CD4-positive, alpha-beta T cell (primary cell): ENCODE data around the gene CCDC85B. TPM values are rescaled to one million over a fixed set of nuclear protein-coding genes. Genes with fewer than 3 reads are reported as not detected.

Experiments
- ATAC-seq: fragments of 200-7000 bp; cut with Tn5 transposase; one replicate; pipeline ENCODE4 v1.10.0; 2022; ENCODE audit warnings: mild to moderate bottlenecking; ENCODE audit not compliant: poor library complexity
- CTCF ChIA-PET: fragments of 350-600 bp; sonication (Branson Sonifier 250); formaldehyde crosslinking; loops from one replicate; lab custom pipeline; 2021; ENCODE audit warnings: antibody characterized with exemption, inconsistent platforms; lab: Charles Lee
- POLR2A ChIA-PET: fragments of 350-600 bp; sonication (Branson Sonifier 250); formaldehyde crosslinking; loops from one replicate; lab custom pipeline; 2021; ENCODE audit warnings: antibody characterized with exemption, inconsistent platforms; lab: Charles Lee
- DNase-seq, 14 experiments: peaks; one replicate each; pipeline ENCODE4 v3.0.0-alpha.2; 2013 to 2020; ENCODE audit warnings: mixed read lengths in 2 of 14
- H3K27ac ChIP-seq, 2 donors: one replicate each; pipeline versions ENCODE4 v1.5.1 to v1.7.0; 2013; ENCODE audit warnings: low read length in 2 of 2, low read depth in 1 of 2, mild to moderate bottlenecking in 1 of 2
- H3K27me3 ChIP-seq, 2 experiments: 1 replicate in 1 of 2; 2 replicates in 1 of 2; pipeline versions ENCODE4 v1.6.1 to v1.7.0; 2013; ENCODE audit warnings: low read length in 2 of 2, control low read depth in 1 of 2, mild to moderate bottlenecking in 1 of 2, moderate library complexity in 1 of 2; ENCODE audit not compliant: insufficient read depth in 2 of 2, control insufficient read depth in 1 of 2
- H3K36me3 ChIP-seq: one replicate; pipeline ENCODE4 v1.6.1; 2013; ENCODE audit warnings: low read length, control low read depth; ENCODE audit not compliant: insufficient read depth
- H3K4me1 ChIP-seq: one replicate; pipeline ENCODE4 v1.6.1; 2013; ENCODE audit warnings: low read length, control low read depth; ENCODE audit not compliant: insufficient read depth
- H3K4me3 ChIP-seq: one replicate; pipeline ENCODE4 v1.5.1; 2013; ENCODE audit warnings: mild to moderate bottlenecking, low read length, moderate library complexity
- H3K9me3 ChIP-seq, 2 experiments: 1 replicate in 1 of 2; 2 replicates in 1 of 2; pipeline versions ENCODE4 v1.6.1 to v1.7.0; 2013; ENCODE audit warnings: low read length in 2 of 2, mild to moderate bottlenecking in 2 of 2, control low read depth in 1 of 2, moderate library complexity in 1 of 2; ENCODE audit not compliant: control insufficient read depth in 1 of 2, insufficient read depth in 1 of 2
- H3K27ac Mint-ChIP-seq: one replicate; pipeline ENCODE4 v1.8.0; 2020; ENCODE audit warnings: mixed read lengths
- H3K27me3 Mint-ChIP-seq: one replicate; pipeline ENCODE4 v1.8.0; 2021; ENCODE audit warnings: mixed read lengths
- H3K36me3 Mint-ChIP-seq: one replicate; pipeline ENCODE4 v1.8.0; 2021; ENCODE audit warnings: low read depth, mixed read lengths
- H3K4me1 Mint-ChIP-seq: one replicate; pipeline ENCODE4 v1.8.0; 2021; ENCODE audit warnings: low read depth, mixed read lengths
- H3K4me3 Mint-ChIP-seq: one replicate; pipeline ENCODE4 v1.8.0; 2020; ENCODE audit warnings: mild to moderate bottlenecking, mixed read lengths
- H3K9me3 Mint-ChIP-seq: one replicate; pipeline ENCODE4 v1.8.0; 2020; ENCODE audit warnings: mixed read lengths
- intact Hi-C, 2 experiments: fragments of 100-400 bp; cut with DNase I in 1 of 2; cut with micrococcal nuclease in 1 of 2; formaldehyde crosslinking; loops; one replicate each; pipeline versions ENCODE4 v1.15.1 to v1.9.0; 2023 to 2025; cut with DNase I, micrococcal nuclease
- total RNA-seq, 174 experiments: library from RNA in 2 of 174; stranded (reverse) in 2 of 174; gene quantifications; one replicate each; pipeline ENCODE4 v1.2.3 and lab custom pipeline; 2021 to 2026
- TF ChIP-seq, protein P1 (sequence below): fragments of 200-600 bp; IDR thresholded peaks from one replicate; pipeline ENCODE4 v1.8.0; 2022; ENCODE audit warnings: antibody characterized with exemption, mild to moderate bottlenecking

The CCDC85B gene
- total RNA-seq, 2 experiments from 2014 or later, result 23.1 to 25.8 TPM

DNA sequence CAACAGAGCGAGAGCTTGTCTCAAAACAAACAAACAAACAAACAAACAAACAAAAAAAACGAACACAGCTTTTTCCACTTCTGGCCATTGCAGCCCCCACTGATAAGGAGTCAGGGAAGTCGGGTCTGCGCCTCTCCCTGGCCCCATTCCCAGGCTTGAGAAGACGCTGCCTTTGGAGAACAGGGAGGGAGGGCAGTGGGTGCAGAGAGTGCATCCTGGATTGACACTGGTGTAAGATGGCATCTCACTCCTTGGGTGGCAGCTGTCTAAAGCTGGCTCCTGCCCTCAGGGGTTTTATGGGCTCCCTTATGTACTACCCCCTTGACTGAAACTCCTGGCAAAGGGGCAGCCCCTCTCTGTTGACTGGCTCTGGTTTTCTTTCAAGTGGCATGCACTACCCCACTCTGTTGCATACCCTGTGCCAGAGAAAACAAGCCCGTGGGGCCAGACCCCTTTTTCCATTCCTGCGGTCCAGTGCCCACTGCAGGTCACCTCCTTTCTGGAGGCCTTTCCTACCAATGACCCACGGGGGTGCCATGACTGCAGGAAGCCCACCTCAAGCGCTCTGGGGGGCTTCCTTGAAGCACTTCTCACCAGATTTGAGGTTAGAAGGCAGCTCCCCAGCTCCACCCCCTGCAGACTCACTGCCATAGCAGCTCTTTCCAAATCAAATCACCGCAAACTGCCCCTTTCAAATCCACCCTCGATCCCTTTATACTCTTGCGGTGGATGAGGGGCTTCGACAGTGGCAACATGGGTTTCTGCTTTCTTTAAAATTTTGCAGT is 41.5 kb downstream of the CCDC85B start:
- Histone ChIP-seq H3K9me3 (no peaks in the 10 kb centered on the region), H3K4me1 (peaks cover 23% of the 10 kb centered on the region), H3K27me3 (no peaks in the 10 kb centered on the region), H3K4me3 (no peak overlapping the region), H3K27ac (no peak overlapping the region), H3K36me3 (no peaks in the 10 kb centered on the region)
- Mint-ChIP-seq H3K9me3 (no peaks in the 10 kb centered on the region), H3K27ac (peak overlapping the region; percentile 20), H3K4me3 (no peak overlapping the region), H3K36me3 (no peaks in the 10 kb centered on the region), H3K27me3 (no peaks in the 10 kb centered on the region), H3K4me1 (peaks cover 23% of the 10 kb centered on the region)
- DNase-seq, result no peak
- ATAC-seq, result no peak
- TF ChIP-seq, protein P1, sequence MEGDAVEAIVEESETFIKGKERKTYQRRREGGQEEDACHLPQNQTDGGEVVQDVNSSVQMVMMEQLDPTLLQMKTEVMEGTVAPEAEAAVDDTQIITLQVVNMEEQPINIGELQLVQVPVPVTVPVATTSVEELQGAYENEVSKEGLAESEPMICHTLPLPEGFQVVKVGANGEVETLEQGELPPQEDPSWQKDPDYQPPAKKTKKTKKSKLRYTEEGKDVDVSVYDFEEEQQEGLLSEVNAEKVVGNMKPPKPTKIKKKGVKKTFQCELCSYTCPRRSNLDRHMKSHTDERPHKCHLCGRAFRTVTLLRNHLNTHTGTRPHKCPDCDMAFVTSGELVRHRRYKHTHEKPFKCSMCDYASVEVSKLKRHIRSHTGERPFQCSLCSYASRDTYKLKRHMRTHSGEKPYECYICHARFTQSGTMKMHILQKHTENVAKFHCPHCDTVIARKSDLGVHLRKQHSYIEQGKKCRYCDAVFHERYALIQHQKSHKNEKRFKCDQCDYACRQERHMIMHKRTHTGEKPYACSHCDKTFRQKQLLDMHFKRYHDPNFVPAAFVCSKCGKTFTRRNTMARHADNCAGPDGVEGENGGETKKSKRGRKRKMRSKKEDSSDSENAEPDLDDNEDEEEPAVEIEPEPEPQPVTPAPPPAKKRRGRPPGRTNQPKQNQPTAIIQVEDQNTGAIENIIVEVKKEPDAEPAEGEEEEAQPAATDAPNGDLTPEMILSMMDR, result no peak
- POLR2A ChIA-PET, result interaction anchor here (1.4 to 2.3 kb wide), 2 partner anchors 41 to 42 kb away, joined by 3 to 5 read pairs; partner anchors contain the start of gene CCDC85B
- CTCF ChIA-PET, result interaction anchor here (1.1 to 2.1 kb wide), 4 partner anchors 30 to 47 kb away, joined by 3 to 9 read pairs (median 4); partner anchors contain the start of genes CCDC85B and FIBP
- intact Hi-C loops, result no loop called here

DNA sequence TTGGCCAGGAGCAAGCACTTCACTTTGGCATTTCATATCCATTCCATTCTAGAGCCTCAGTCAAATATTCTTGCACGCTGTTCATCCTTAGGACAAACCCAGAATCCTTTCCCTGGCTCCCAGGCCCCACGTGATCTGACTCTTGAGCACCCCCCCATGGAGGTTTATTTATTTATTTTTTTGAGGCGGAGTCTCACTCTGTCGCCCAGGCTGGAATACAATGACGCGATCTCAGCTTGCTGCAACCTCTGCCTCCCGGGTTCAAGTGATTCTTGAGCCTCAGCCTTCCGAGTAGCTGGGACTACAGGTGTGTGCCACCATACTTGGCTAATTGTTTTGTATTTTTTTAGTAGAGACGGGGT is 42.1 kb downstream of the CCDC85B start:
- no peak overlapping the region for H3K27ac ChIP-seq

DNA sequence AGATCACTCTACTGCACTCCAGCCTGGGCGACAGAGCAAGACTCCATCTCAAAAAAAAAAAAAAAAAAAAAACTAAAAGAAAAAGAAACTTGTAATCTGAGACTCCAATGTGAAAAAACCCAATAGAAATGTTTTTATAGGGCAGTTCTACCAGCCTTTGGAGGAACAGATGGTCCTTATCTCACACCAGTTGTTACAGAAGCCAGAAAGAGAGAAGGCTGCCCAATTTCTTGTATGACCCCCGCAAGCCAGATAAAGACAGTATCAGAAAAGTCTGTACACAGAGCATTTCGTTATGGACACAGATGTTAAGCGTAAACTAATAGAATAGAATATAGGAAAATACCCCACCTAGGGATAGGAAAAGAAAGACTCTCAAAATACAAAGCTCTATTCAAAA is 43.5 kb downstream of the CCDC85B start:
- no peaks in the 10 kb centered on the region for H3K9me3 ChIP-seq
- H3K4me1 ChIP-seq, result peaks cover 2% of the 10 kb centered on the region
- Mint-ChIP-seq H3K4me1 (peaks cover 3% of the 10 kb centered on the region), H3K27me3 (no peaks in the 10 kb centered on the region), H3K4me3 (no peak overlapping the region), H3K36me3 (no peaks in the 10 kb centered on the region), H3K9me3 (no peaks in the 10 kb centered on the region), H3K27ac (no peak overlapping the region)
- no peak overlapping the region for H3K27ac ChIP-seq
- H3K27me3 ChIP-seq, result no peaks in the 10 kb centered on the region
- no peak overlapping the region for H3K4me3 ChIP-seq
- TF ChIP-seq, protein P1, result no peak
- POLR2A ChIA-PET, result interaction anchor here (0.6 kb wide), 1 partner anchor 46 kb away, joined by 3 read pairs; the partner anchor contains the start of gene FIBP
- CTCF ChIA-PET, result interaction anchor here (0.7 kb wide), 1 partner anchor 329 kb away, joined by 4 read pairs; no protein-coding TSS in a partner anchor
- ATAC-seq, result no peak
- intact Hi-C loops, result no loop called here
- DNase-seq, result no peak
- no peaks in the 10 kb centered on the region for H3K36me3 ChIP-seq

More for the DNA sequence above, 42.1 kb downstream of the CCDC85B start:
- ChIA-PET POLR2A (interaction anchor here (1.4 to 2.3 kb wide), 2 partner anchors 42 to 43 kb away, joined by 3 to 5 read pairs; partner anchors contain the start of gene CCDC85B), CTCF (interaction anchor here (1.1 to 2.1 kb wide), 3 partner anchors 42 to 48 kb away, joined by 3 to 9 read pairs (median 4); partner anchors contain the start of genes CCDC85B and FIBP)
- Histone ChIP-seq H3K4me1 (peaks cover 17% of the 10 kb centered on the region), H3K27me3 (no peaks in the 10 kb centered on the region), H3K9me3 (no peaks in the 10 kb centered on the region), H3K4me3 (no peak overlapping the region), H3K36me3 (no peaks in the 10 kb centered on the region)
- ATAC-seq (no peak), DNase-seq (peak in 1 of 14 experiments; percentile 29)
- peaks cover 18% of the 10 kb centered on the region for H3K4me1 Mint-ChIP-seq
- H3K27ac Mint-ChIP-seq, result peak overlapping the region; percentile 9
- H3K4me3 Mint-ChIP-seq, result no peak overlapping the region
- intact Hi-C loops, result no loop called here
- H3K36me3 Mint-ChIP-seq, result no peaks in the 10 kb centered on the region
- no peaks in the 10 kb centered on the region for H3K9me3 Mint-ChIP-seq
- TF ChIP-seq, protein P1, result no peak
- no peaks in the 10 kb centered on the region for H3K27me3 Mint-ChIP-seq
